Stimulated activated CD8-positive, alpha-beta memory T cell treated with anti-CD3 and anti-CD28 coated beads, Interleukin-15, amount 100 ng/mL, for 24 hours (primary cell): ENCODE measurements around the gene CEBPG.

ENCODE experiments used
- DNase-seq: peaks from one replicate; pipeline ENCODE4 v3.0.0-alpha.2; 2020; ENCODE audit warnings: low read depth

The CEBPG gene

DNA sequence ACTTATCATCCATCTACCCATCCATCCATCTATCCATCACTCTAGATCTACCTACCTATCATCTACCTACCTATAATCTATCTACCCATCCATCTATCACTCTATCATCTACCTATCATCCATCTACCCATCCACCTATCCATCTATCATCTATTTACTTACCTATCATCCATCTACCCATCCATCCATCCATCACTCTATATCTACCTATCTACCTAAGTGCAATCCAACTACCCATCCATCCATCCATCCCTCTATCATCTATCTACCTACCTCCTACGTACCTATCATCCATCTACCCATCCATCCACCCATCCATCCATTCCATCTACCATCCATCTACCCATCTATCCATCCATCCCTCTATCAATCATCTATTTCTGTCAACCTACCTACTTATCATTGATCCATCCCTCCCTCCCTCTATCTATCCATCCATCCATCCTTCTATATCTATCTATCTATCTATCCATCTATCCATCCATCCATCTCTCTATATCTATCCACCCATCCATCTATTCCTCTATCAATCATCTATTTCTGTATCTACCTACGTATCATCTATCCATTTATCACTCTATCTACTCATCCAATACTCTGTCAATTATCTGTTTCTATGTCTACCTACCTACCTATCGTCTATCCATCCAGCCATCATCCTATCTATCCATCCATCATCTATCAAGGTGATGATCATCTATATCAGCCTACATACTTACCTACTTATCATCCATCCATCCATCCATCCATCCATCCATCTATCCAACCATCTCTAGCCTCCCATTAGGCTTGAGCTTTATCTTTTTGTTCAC is 49.1 kb downstream of the CEBPG start:
- no peak for DNase-seq

DNA sequence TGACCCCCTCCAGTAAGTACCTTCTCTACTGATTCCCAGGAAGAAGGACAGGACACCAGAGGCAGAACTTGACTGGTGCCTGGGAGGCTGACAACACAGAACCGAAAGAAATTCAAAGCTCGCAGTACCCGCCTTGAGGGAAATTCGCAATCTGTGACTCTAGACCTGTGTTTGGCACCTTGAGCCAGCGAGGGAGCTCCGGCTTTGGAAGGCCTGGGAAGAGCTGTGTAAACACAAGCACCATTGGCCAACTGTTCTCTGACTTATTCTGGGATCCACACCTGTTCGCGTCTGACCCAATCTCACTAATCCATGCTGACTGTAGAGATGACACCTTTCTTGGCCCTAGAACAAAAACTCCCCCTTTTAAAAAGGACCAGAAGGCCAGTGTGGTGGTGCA is 50.7 kb downstream of the CEBPG start:
- DNase-seq, result no peak

GRCh38 chr19:33426621-33427361 is 53.3 kb downstream of the CEBPG start:
- DNase-seq, result no peak

GRCh38 chr19:33427801-33428626 is 54.5 kb downstream of the CEBPG start:
- DNase-seq, result no peak

DNA sequence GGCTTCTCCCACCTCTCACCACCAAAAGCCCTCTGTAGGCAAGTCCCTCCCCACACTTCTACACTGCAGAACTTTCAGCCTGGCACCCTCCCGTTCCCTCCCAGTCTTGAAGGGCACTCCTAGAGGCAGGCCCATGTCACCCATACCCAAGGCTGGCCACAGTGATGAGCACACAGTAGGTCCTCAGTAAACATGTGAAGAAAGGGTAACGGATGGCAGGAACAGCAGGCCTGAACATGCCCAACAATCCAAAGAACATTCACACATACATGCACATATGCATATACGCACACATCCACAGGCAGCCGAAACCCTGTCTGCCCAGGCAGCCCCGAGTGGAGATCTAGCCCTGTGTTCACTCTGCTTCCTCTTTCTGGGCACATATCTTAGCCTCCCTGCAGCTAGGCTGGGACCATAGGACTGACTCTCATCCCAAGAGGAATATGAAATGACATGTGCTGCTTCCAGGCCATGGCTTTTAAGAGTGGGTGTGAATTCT is 55.2 kb downstream of the CEBPG start:
- DNase-seq, result no peak

DNA sequence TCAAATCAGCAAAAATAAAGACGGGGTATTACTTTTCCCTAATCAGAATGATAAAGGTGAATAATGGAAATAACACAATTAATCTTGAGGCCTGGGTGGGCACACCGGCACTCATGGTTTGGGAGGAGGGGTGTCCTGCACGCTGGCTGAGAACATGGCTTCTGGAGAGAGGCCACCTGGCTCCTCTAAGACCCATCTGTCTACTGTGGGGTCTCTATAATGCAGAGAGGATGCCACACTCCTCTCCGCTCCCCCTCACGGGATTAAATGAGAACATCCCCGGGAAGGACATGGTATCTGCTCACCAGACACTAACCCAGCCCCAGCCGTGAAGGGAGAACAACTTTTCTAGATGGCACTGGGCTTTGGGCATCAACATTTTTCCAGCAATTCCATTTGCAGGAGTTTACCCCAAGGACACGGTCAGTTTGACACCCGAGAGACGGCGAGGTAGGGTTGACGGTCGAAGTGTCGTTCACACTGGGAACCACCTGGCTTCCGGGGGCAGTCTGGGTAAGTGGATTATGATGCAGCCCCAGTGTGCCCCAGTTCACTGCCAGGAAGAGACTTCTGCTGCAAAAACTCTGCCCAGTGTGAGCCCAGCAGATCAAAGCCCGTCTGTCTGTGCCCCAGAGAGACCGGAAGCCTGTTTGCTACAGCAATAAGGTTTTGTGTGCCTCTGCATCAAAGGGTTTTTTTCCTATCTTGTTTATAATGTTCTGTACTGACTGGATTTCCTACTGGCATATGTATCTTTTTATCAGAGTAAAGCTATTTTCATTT is 56.6 kb downstream of the CEBPG start:
- no peak for DNase-seq

GRCh38 chr19:33430674-33431277 is 57.3 kb downstream of the CEBPG start:
- DNase-seq, result peak; percentile 32

GRCh38 chr19:33432015-33432414 is 58.5 kb downstream of the CEBPG start:
- DNase-seq, result no peak
